Activated effector memory CD4-positive, alpha-beta T cell treated with anti-CD3 and anti-CD28 coated beads, Interleukin-2, amount 50 U/mL, for 16 hours (primary cell): ENCODE results near the gene ACOT13.
"Not testable (repeated sequence)": the region's sequence is repeated elsewhere in the genome, so short reads cannot be mapped to it uniquely, and the experiment has no call there.

Experiments
- DNase-seq: peaks from one replicate; pipeline ENCODE4 v3.0.0-alpha.2; 2020

The ACOT13 gene

DNA sequence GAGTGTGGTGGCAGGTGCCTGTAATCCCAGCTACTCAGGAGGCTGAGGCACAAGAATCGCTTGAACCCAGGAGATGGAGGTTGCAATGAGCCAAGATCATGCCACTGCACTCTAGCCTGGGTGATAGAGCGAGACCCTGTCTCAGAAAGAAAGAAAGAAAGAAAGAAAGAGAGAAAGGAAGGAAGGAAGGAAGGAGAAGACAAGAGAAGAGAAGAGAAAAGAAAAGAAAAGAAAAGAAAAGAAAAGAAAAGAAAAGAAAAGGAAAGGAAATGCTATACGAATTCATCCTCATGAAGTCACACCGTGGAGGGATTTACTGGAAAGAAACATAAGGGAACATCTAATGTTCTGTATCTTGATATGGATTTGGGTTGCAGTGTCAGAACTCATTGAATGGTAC is 67.8 kb downstream of the ACOT13 start:
- DNase-seq: not testable (repeated sequence)

GRCh38 chr6:24738741-24739140 is 71.9 kb downstream of the ACOT13 start:
- no peak for DNase-seq

GRCh38 chr6:24740861-24741260 is 74.0 kb downstream of the ACOT13 start:
- no peak for DNase-seq

DNA sequence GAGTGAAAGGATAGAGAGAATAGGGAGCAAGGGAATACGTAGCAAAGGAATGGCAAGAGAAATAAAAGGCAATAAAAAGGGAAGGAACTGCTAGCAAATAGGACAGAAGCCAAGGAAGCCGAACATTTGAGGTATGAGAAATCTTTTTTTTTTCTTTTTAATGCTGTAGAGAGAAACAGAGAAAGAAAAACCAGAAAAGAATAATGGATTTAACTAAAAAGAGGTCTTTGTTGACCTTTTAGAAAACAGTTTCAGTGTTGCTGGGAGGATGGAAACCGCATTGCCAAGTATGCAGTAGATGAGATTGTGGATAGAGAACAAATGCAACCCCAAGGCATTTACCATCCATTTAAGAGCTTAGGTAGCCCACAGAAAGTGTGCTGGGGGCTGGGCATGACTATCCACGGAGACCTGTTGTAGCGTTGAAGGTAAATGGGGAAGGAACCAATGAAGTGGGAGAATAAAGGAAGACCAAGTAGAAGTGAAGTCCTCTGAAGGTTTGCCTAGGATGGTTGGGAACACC is 75.4 kb downstream of the ACOT13 start:
- DNase-seq: no peak

GRCh38 chr6:24743265-24743943 is 76.5 kb downstream of the ACOT13 start:
- DNase-seq: no peak

- no peak for DNase-seq
These were observed 77.1 kb downstream of the ACOT13 start for GRCh38 chr6:24743944-24744335.

DNA sequence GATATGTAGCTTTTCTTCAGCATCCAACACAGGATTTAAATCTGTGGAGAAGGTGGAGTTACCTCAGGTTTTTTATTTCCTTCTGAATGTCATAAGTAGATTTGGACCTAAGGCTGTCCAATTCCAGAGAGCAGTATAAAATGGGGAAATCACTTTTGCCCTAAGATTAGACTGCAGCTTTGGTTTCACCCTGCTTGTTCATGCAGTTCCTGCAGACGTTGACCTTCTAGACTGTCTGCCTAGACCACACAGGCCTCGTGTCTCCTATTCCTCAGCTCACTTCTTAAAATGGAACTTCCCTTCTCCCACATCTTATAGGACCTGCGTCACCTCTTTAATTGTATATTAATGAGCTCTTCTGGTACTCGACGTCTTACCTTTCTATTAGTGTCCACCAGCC is 78.0 kb downstream of the ACOT13 start:
- no peak for DNase-seq

DNA sequence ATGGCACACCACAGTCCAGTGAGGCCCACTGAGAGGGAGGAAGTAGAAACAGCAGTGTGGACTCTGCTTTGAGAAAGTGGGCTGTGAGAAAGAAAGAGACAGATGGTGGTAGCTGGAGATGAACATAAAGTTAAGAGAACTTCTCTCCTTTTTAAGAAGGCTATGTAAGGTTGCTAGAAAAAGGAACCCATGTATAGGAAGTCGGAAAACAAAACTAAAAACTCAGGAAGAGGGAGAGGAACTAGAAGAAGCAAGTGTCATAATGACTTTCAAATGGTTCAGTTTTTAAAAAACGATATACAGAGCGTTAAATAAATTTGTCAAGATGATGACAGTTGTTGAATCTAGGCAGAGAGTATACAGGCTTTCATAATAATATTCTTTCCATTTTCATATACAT is 82.4 kb downstream of the ACOT13 start:
- DNase-seq: no peak

GRCh38 chr6:24750878-24751277 is 84.0 kb downstream of the ACOT13 start:
- not testable (repeated sequence) for DNase-seq

GRCh38 chr6:24752503-24752902 is 85.6 kb downstream of the ACOT13 start:
- no peak for DNase-seq

GRCh38 chr6:24752917-24753492 is 86.1 kb downstream of the ACOT13 start:
- no peak for DNase-seq

DNA sequence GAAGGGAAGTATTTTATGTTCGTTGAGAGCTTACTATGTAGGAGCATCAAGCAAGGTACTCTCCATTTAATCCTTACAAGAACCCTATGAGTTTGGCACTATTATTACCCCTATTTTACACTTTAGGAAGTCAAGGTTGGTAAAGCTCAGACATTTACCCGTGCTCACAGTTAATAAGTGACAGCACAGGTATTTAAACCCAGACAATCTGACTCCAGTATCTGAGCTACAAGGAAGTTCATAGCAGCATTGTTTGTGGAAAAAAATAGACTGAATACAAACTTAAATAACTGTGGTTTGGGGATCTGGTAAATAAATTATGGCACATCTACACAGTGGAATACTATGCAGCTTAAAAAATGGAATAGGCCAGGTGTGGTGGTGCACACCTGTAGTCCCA is 86.7 kb downstream of the ACOT13 start:
- DNase-seq: no peak

DNA sequence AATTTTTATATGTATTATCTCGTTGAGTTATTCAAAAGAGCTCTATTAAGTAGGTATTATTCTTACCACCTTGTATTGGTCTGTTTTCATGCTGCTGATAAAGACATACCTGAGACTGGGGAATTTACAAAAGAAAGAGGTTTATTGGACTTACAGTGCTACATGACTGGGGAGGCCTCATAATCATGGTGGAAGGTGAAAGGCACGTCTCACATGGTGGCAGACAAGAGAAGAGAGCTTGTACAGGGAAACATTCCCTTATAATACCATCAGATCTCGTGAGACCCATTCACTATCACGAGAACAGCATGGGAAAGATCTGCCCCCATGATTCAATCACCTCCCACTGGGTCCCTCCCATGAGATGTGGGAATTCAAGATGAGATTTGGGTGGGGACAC is 87.5 kb downstream of the ACOT13 start:
- DNase-seq: not testable (repeated sequence)
